H1 (cell line): ENCODE measurements around the gene HDAC3. TPM values are rescaled to one million over a fixed set of nuclear protein-coding genes. Genes with fewer than 3 reads are reported as not detected.

Experiments
- CTCF ChIA-PET: fragments of 300-600 bp; sonication (Branson Sonifier 250); formaldehyde crosslinking; loops from one replicate; lab custom pipeline; 2021; ENCODE audit not compliant: partially characterized antibody; lab: Charles Lee
- POLR2A ChIA-PET: fragments of 300-600 bp; sonication (Branson Sonifier 250); formaldehyde crosslinking; loops from one replicate; lab custom pipeline; 2021; ENCODE audit warnings: inconsistent platforms; ENCODE audit not compliant: partially characterized antibody; lab: Charles Lee
- DNase-seq, 2 experiments: peaks; one replicate each; pipeline versions ENCODE4 v3.0.0 to v3.0.0-alpha.2; 2010 to 2022; ENCODE audit warnings: low spot score in 2 of 2, low read depth in 1 of 2, mixed read lengths in 1 of 2
- FAIRE-seq: peaks from 2 replicates; lab custom pipeline; 2011; peaks lifted over from hg19 to GRCh38; lab: Jason Lieb, UNC
- H2AFZ ChIP-seq: 2 replicates; pipeline ENCODE4 v1.8.1; 2012; ENCODE audit warnings: low read length, inconsistent platforms
- H2AK5ac ChIP-seq: 2 replicates; pipeline ENCODE4 v1.6.1; 2013; ENCODE audit warnings: low read depth, low read length
- H2BK120ac ChIP-seq: replicated peaks from 2 replicates; pipeline ENCODE3; 2013; ENCODE audit warnings: low read depth, low read length, inconsistent platforms
- H2BK12ac ChIP-seq: 2 replicates; pipeline ENCODE4 v1.6.1; 2013; ENCODE audit warnings: low read depth, low read length
- H2BK15ac ChIP-seq: 2 replicates; pipeline ENCODE4 v1.6.1; 2013; ENCODE audit warnings: low read length
- H2BK20ac ChIP-seq: 2 replicates; pipeline ENCODE4 v1.6.1; 2013; ENCODE audit warnings: low read length
- H2BK5ac ChIP-seq: 2 replicates; pipeline ENCODE4 v1.6.1; 2013; ENCODE audit warnings: low read depth, low read length
- H3K14ac ChIP-seq: 2 replicates; pipeline ENCODE4 v1.6.1; 2013; ENCODE audit warnings: inconsistent platforms; ENCODE audit not compliant: insufficient read length
- H3K18ac ChIP-seq: 2 replicates; pipeline ENCODE4 v1.6.1; 2013; ENCODE audit warnings: low read length; ENCODE audit errors: extremely low read depth
- H3K23ac ChIP-seq: 2 replicates; pipeline ENCODE4 v1.6.1; 2013; ENCODE audit warnings: inconsistent platforms; ENCODE audit not compliant: insufficient read length
- H3K23me2 ChIP-seq: 2 replicates; pipeline ENCODE4 v1.6.1; 2013; ENCODE audit warnings: low read depth, low read length
- H3K27ac ChIP-seq: 2 replicates; pipeline ENCODE4 v1.6.1; 2011; ENCODE audit warnings: low read depth, low read length, inconsistent platforms
- H3K27me3 ChIP-seq, 4 experiments: replicated peaks in 1 of 4; 1 replicate in 1 of 4; 2 replicates in 3 of 4; pipeline versions ENCODE4 v1.6.1 to v1.8.1; 2011 to 2013; ENCODE audit warnings: low read length in 3 of 4, mild to moderate bottlenecking in 3 of 4, inconsistent platforms in 2 of 4, mixed read lengths in 2 of 4, moderate library complexity in 1 of 4; ENCODE audit not compliant: control insufficient read depth in 3 of 4, insufficient read depth in 3 of 4; ENCODE audit errors: extremely low read depth in 1 of 4
- H3K36me3 ChIP-seq, 4 experiments: 2 replicates each; pipeline versions ENCODE4 v1.6.1 to v1.8.1; 2011 to 2013; ENCODE audit warnings: mild to moderate bottlenecking in 4 of 4, low read length in 3 of 4, moderate library complexity in 2 of 4, control low read depth in 1 of 4, inconsistent platforms in 1 of 4; ENCODE audit not compliant: insufficient read depth in 4 of 4, control insufficient read depth in 2 of 4
- H3K4ac ChIP-seq: replicated peaks from 2 replicates; pipeline ENCODE3; 2013; ENCODE audit warnings: low read length, low read depth, mixed read lengths, inconsistent platforms; ENCODE audit not compliant: insufficient read length
- H3K4me1 ChIP-seq, 4 experiments: replicated peaks in 1 of 4; 1 replicate in 1 of 4; 2 replicates in 3 of 4; pipeline versions ENCODE4 v1.6.1 to v1.8.1; 2011 to 2013; ENCODE audit warnings: low read length in 3 of 4, inconsistent platforms in 2 of 4, mixed read lengths in 1 of 4; ENCODE audit not compliant: insufficient read depth in 4 of 4, control insufficient read depth in 3 of 4
- H3K4me2 ChIP-seq, 2 experiments: 2 replicates each; pipeline versions ENCODE4 v1.6.1 to v1.8.1; 2011 to 2013; ENCODE audit warnings: low read depth in 2 of 2, low read length in 2 of 2, control low read depth in 1 of 2, inconsistent platforms in 1 of 2, mild to moderate bottlenecking in 1 of 2; ENCODE audit not compliant: insufficient read depth in 1 of 2
- H3K4me3 ChIP-seq, 4 experiments: fragments of 200-600, 300-600 bp in 1 of 4; sonication (generic), shearing (Covaris generic), sonication (Bioruptor Twin) in 1 of 4; 2 replicates each; pipeline versions ENCODE4 v1.5.1 to v1.8.1; 2011 to 2016; ENCODE audit warnings: low read length in 4 of 4, low read depth in 3 of 4, control low read depth in 2 of 4, inconsistent platforms in 2 of 4, mild to moderate bottlenecking in 2 of 4, mixed read lengths in 1 of 4, moderate library complexity in 1 of 4; ENCODE audit not compliant: insufficient read depth in 2 of 4; ENCODE audit errors: extremely low read depth in 1 of 4
- H3K56ac ChIP-seq: replicated peaks from 2 replicates; pipeline ENCODE3; 2013; ENCODE audit warnings: low read depth, mild to moderate bottlenecking, mixed read lengths, low read length, inconsistent platforms; ENCODE audit not compliant: insufficient read length
- H3K79me1 ChIP-seq: 2 replicates; pipeline ENCODE4 v1.6.1; 2013; ENCODE audit warnings: low read depth, low read length, control low read depth
- H3K79me2 ChIP-seq, 2 experiments: 2 replicates each; pipeline versions ENCODE4 v1.6.1 to v1.8.1; 2012 to 2013; ENCODE audit warnings: low read length in 2 of 2, mild to moderate bottlenecking in 2 of 2, inconsistent platforms in 1 of 2; ENCODE audit not compliant: insufficient read depth in 2 of 2, control insufficient read depth in 1 of 2
- H3K9ac ChIP-seq, 4 experiments: replicated peaks in 1 of 4; 1 replicate in 1 of 4; 2 replicates in 3 of 4; pipeline versions ENCODE4 v1.6.1 to v1.8.1; 2011 to 2013; ENCODE audit warnings: low read depth in 3 of 4, low read length in 3 of 4, control low read depth in 2 of 4, mild to moderate bottlenecking in 2 of 4, moderate library complexity in 2 of 4, inconsistent platforms in 1 of 4; ENCODE audit errors: extremely low read depth in 1 of 4
- H3K9me3 ChIP-seq, 2 experiments: 2 replicates each; pipeline versions ENCODE4 v1.6.1 to v1.8.1; 2012 to 2013; ENCODE audit warnings: mild to moderate bottlenecking in 2 of 2, moderate library complexity in 2 of 2, control low read depth in 1 of 2, inconsistent platforms in 1 of 2, low read depth in 1 of 2, low read length in 1 of 2, mixed read lengths in 1 of 2; ENCODE audit not compliant: insufficient read depth in 2 of 2
- H4K20me1 ChIP-seq, 2 experiments: replicated peaks in 1 of 2; 2 replicates each; pipeline versions ENCODE3 to v1.8.1; 2011 to 2013; ENCODE audit warnings: inconsistent platforms in 2 of 2, low read length in 2 of 2, mild to moderate bottlenecking in 1 of 2; ENCODE audit not compliant: insufficient read depth in 2 of 2, control insufficient read depth in 1 of 2
- H4K5ac ChIP-seq: 2 replicates; pipeline ENCODE4 v1.6.1; 2013; ENCODE audit warnings: low read length, low read depth, mixed read lengths, inconsistent platforms; ENCODE audit not compliant: insufficient read length
- H4K8ac ChIP-seq: 2 replicates; pipeline ENCODE4 v1.8.0; 2013; ENCODE audit warnings: mild to moderate bottlenecking, moderate library complexity, low read length, inconsistent platforms; ENCODE audit not compliant: insufficient read depth; ENCODE audit errors: extremely low read depth
- H4K91ac ChIP-seq: replicated peaks from 2 replicates; pipeline ENCODE3; 2013; ENCODE audit warnings: low read length, mixed read lengths, inconsistent platforms; ENCODE audit not compliant: insufficient read length
- CBX8 ChIP-seq: fragments of 300-800, 300-1000 bp; sonication (generic); IDR thresholded peaks from 2 replicates; pipeline ENCODE4 v1.7.1; 2016; ENCODE audit warnings: low read depth, low read length, borderline replicate concordance
- KDM5A ChIP-seq: fragments of 200-600 bp; IDR thresholded peaks from 2 replicates; pipeline ENCODE4 v1.7.1; 2012; ENCODE audit warnings: mild to moderate bottlenecking, low read length, inconsistent platforms, mixed read lengths
- RBBP5 ChIP-seq: IDR thresholded peaks from 2 replicates; pipeline ENCODE4 v1.7.1; 2012; ENCODE audit warnings: low read depth, mild to moderate bottlenecking, inconsistent platforms, low read length, moderate library complexity, borderline replicate concordance
- SP2 ChIP-seq: IDR thresholded peaks from 2 replicates; pipeline ENCODE4 v1.6.1; 2012; ENCODE audit warnings: mild to moderate bottlenecking, low read length, inconsistent platforms
- WGBS, 2 experiments: shearing (Covaris generic) in 1 of 2; methylation state at CpG; one replicate each; pipeline versions ENCODE4 v1.1.6 to v1.1.7; 2013 to 2015; ENCODE audit warnings: low lambda C conversion rate in 2 of 2, mixed read lengths in 2 of 2, inconsistent platforms in 1 of 2, low coverage in 1 of 2, missing lambda C conversion rate in 1 of 2; ENCODE audit not compliant: insufficient replicate concordance in 2 of 2, insufficient coverage in 1 of 2, insufficient read length in 1 of 2; ENCODE audit errors: extremely low coverage in 1 of 2, missing lambda C conversion rate in 1 of 2; 5-methylcytosine and 5-hydroxymethylcytosine counted together
- polyA plus RNA-seq, 7 experiments: library from polyadenylated mRNA; depleted of rRNA in 3 of 7; stranded (reverse) in 5 of 7; unstranded in 2 of 7; fragments of >200 nt in 5 of 7; fragments of 200-250 nt in 2 of 7; gene quantifications; 1 replicate in 5 of 7; 2 replicates in 1 of 7; 4 replicates in 1 of 7; pipeline versions ENCODE4 v1.2.1 to v1.2.3, GENCODE V29; 2011 to 2013; ENCODE audit warnings: missing spikeins in 2 of 7, mixed read lengths in 2 of 7
- total RNA-seq: library from RNA; stranded (reverse); fragmentation: NEBNext Ultra II Directional; extraction: Animal tissue kit (Norgen Biotek cat#: 25700); gene quantifications from 2 replicates; pipeline ENCODE4 v1.2.1, GENCODE V29; 2021

HDAC3 gene
- total and polyA plus RNA-seq, 2 of the 8 experiments (the other 6 are each of a cell fraction or from before 2014, with no cell fraction given) = 99.0 to 120 TPM

GRCh38 chr5:141637767-141638419 is 1.2 kb upstream of the HDAC3 start:
- H3K36me3 ChIP-seq = peaks cover 0 to 17% (median 2%) of the 10 kb centered on the region in 4 experiments; a peak in 3 of 8 replicates
- H2BK5ac ChIP-seq = peak overlapping the region; percentile 71; the same call in 1 of the 2 replicates
- POLR2A ChIA-PET = interaction anchor here (0.7 to 6.8 kb wide), 16 partner anchors 11 to 323 kb away, joined by 3 to 96 read pairs (median 5); partner anchors contain the start of genes ARAP3, DIAPH1 and FCHSD1
- TF ChIP-seq KDM5A (no peak; the same call in 1 of the 2 replicates), SP2 (no peak), RBBP5 (peak; percentile 89; the same call in 1 of the 2 replicates), CBX8 (no peak)

More at GRCh38 chr5:141637767-141638419, 1.2 kb upstream of the HDAC3 start:
- Histone ChIP-seq H3K18ac (peak overlapping the region; percentile 71), H3K79me1 (peaks cover 12% of the 10 kb centered on the region), H2BK15ac (peak overlapping the region; percentile 97), H2AFZ (no peak overlapping the region), H4K91ac (peak overlapping the region; percentile 61), H3K4me1 (peaks cover 0 to 5% (median 3%) of the 10 kb centered on the region in 4 experiments; a peak in 5 of 7 replicates), H4K5ac (no peak overlapping the region), H3K4me3 (peak overlapping the region; percentile 84 to 99 (median 98)), H3K9ac (peak overlapping the region in 2 of 4 experiments; percentile 55 to 63; a peak in 4 of 7 replicates), H3K23me2 (peaks cover 14% of the 10 kb centered on the region), H4K8ac (peak overlapping the region; percentile 81), H2BK120ac (no peak overlapping the region), H2AK5ac (0 out of 2 replicates have a peak overlapping the region, but pooled peaks have one; percentile 3), H4K20me1 (peaks cover 3 to 15% of the 10 kb centered on the region in 2 experiments), H2BK12ac (peak overlapping the region; percentile 96), H3K9me3 (no peaks in the 10 kb centered on the region), H3K27ac (no peak overlapping the region), H3K56ac (no peak overlapping the region), H3K14ac (no peak overlapping the region), H3K27me3 (peaks cover 0 to 4% (median 0%) of the 10 kb centered on the region in 4 experiments; a peak in 1 of 7 replicates), H2BK20ac (no peak overlapping the region), H3K23ac (no peak overlapping the region), H3K4me2 (peak overlapping the region; percentile 90 to 97), H3K79me2 (peaks cover 10 to 31% of the 10 kb centered on the region in 2 experiments), H3K4ac (peak overlapping the region; percentile 61)
- CTCF ChIA-PET = interaction anchor here (0.6 to 10.3 kb wide), 18 partner anchors 9 to 347 kb away, joined by 3 to 117 read pairs (median 4); partner anchors contain the start of gene DIAPH1
- DNase-seq (peak; percentile 87 to 91), FAIRE-seq (no peak)
- WGBS, 2 experiments = 8% methylated on average over 39 of the region's 40 CpGs; no CpG with 5 or more reads in 1 of the 2 experiments
